ENCODE measurements around the gene P3H2.
"Not testable (repeated sequence)": the region's sequence is repeated elsewhere in the genome, so short reads cannot be mapped to it uniquely, and the experiment has no call there.

The P3H2 gene

GRCh38 chr3:190083635-190084034 lies 37.1 kb downstream of the P3H2 start:
- DNase-seq (ENCODE audit: low read depth): no peak

GRCh38 chr3:190081389-190081788 lies 39.3 kb downstream of the P3H2 start:
- DNase-seq (ENCODE audit: low read depth): no peak

GRCh38 chr3:190079173-190079572 lies 41.5 kb downstream of the P3H2 start:
- not testable (repeated sequence) for DNase-seq (ENCODE audit: low read depth)

GRCh38 chr3:190077395-190078045 lies 43.2 kb downstream of the P3H2 start:
- no peak for DNase-seq (ENCODE audit: low read depth)

GRCh38 chr3:190076601-190077394 lies 43.9 kb downstream of the P3H2 start:
- DNase-seq (ENCODE audit: low read depth): peak; percentile 89

- DNase-seq (ENCODE audit: low read depth): no peak
These were observed 44.6 kb downstream of the P3H2 start for GRCh38 chr3:190076136-190076535.

GRCh38 chr3:190074817-190075216 lies 45.9 kb downstream of the P3H2 start:
- no peak for DNase-seq (ENCODE audit: low read depth)

GRCh38 chr3:190073264-190074008 lies 47.3 kb downstream of the P3H2 start:
- DNase-seq (ENCODE audit: low read depth): no peak

GRCh38 chr3:190072856-190073255 lies 47.8 kb downstream of the P3H2 start:
- no peak for DNase-seq (ENCODE audit: low read depth)

- not testable (repeated sequence) for DNase-seq (ENCODE audit: low read depth)
These were observed 48.8 kb downstream of the P3H2 start for GRCh38 chr3:190071921-190072320.

- no peak for DNase-seq (ENCODE audit: low read depth)
These were observed 49.9 kb downstream of the P3H2 start for GRCh38 chr3:190070622-190071347.

- no peak for DNase-seq (ENCODE audit: low read depth)
These were observed 55.5 kb downstream of the P3H2 start for GRCh38 chr3:190065204-190065603.

- DNase-seq (ENCODE audit: low read depth): no peak
These were observed 56.0 kb downstream of the P3H2 start for GRCh38 chr3:190064659-190065058.

GRCh38 chr3:190064112-190064511 lies 56.6 kb downstream of the P3H2 start:
- peak; percentile 75 for DNase-seq (ENCODE audit: low read depth)

- no peak for DNase-seq (ENCODE audit: low read depth)
These were observed 57.2 kb downstream of the P3H2 start for GRCh38 chr3:190063490-190063889.

- DNase-seq (ENCODE audit: low read depth): no peak
These were observed 60.4 kb downstream of the P3H2 start for GRCh38 chr3:190060192-190060775.

GRCh38 chr3:190059242-190059590 lies 61.5 kb downstream of the P3H2 start:
- no peak for DNase-seq (ENCODE audit: low read depth)

- DNase-seq (ENCODE audit: low read depth): no peak
These were observed 62.0 kb downstream of the P3H2 start for GRCh38 chr3:190058521-190059241.

GRCh38 chr3:190056742-190057141 lies 64.0 kb downstream of the P3H2 start:
- no peak for DNase-seq (ENCODE audit: low read depth)

- no peak for DNase-seq (ENCODE audit: low read depth)
These were observed 64.9 kb downstream of the P3H2 start for GRCh38 chr3:190055773-190056172.
